Fibroblast of skin of right quadriceps (primary cell): Measurements from ENCODE around the gene FBXL7.

ENCODE experiments used
- DNase-seq: peaks from one replicate; pipeline ENCODE4 v3.0.0-alpha.2; 2013

FBXL7 gene

GRCh38 chr5:15904899-15905830 is 405.2 kb downstream of the FBXL7 start:
- no peak for DNase-seq

GRCh38 chr5:15914638-15915037 is 414.7 kb downstream of the FBXL7 start:
- peak; percentile 44 for DNase-seq

- DNase-seq = no peak
These were observed 426.6 kb downstream of the FBXL7 start for GRCh38 chr5:15926586-15926985.

- DNase-seq = no peak
These were observed 427.9 kb downstream of the FBXL7 start for GRCh38 chr5:15927710-15928380.

- peak; percentile 89 for DNase-seq
These were observed 429.8 kb downstream of the FBXL7 start for GRCh38 chr5:15929611-15930263.

- DNase-seq = no peak
These were observed 432.1 kb downstream of the FBXL7 start for GRCh38 chr5:15932066-15932465.

- DNase-seq = no peak
These were observed 433.6 kb downstream of the FBXL7 start for GRCh38 chr5:15933259-15934207.

- DNase-seq = no peak
These were observed 436.7 kb downstream of the FBXL7 start for GRCh38 chr5:15936505-15937245.

- no peak for DNase-seq
These were observed 437.7 kb downstream of the FBXL7 start for GRCh38 chr5:15937708-15938107.

- DNase-seq = no peak
These were observed 438.2 kb downstream of the FBXL7 start for GRCh38 chr5:15938186-15938585.

- DNase-seq = peak; percentile 90
These were observed 439.0 kb downstream of the FBXL7 start for GRCh38 chr5:15938961-15939360.

- DNase-seq = no peak
These were observed 440.9 kb downstream of the FBXL7 start for GRCh38 chr5:15940905-15941304.

- DNase-seq = peak; percentile 75
These were observed 443.5 kb downstream of the FBXL7 start for GRCh38 chr5:15943487-15943886.

GRCh38 chr5:15946026-15946425 is 446.0 kb downstream of the FBXL7 start:
- DNase-seq = peak; percentile 59

GRCh38 chr5:15948190-15948589 is 448.2 kb downstream of the FBXL7 start:
- no peak for DNase-seq

GRCh38 chr5:15951126-15951525 is 451.1 kb downstream of the FBXL7 start:
- no peak for DNase-seq

GRCh38 chr5:15951550-15951949 is 451.6 kb downstream of the FBXL7 start:
- no peak for DNase-seq

GRCh38 chr5:15956622-15957021 is 456.6 kb downstream of the FBXL7 start:
- DNase-seq = no peak

- no peak for DNase-seq
These were observed 457.1 kb downstream of the FBXL7 start for GRCh38 chr5:15957124-15957523.

GRCh38 chr5:15959370-15960164 is 459.6 kb downstream of the FBXL7 start:
- peak; percentile 39 for DNase-seq
